Adipose tissue (tissue), 3 donors: ENCODE results near the gene LAGE3. TPM values are rescaled to one million over a fixed set of nuclear protein-coding genes. Genes with fewer than 3 reads are reported as not detected.

ENCODE experiments used
- H3K27ac ChIP-seq: one replicate; pipeline ENCODE4 v1.5.1; 2013; ENCODE audit warnings: low read depth, low read length
- WGBS, 3 donors: extraction: QIAGEN DNeasy Blood & Tissue Kit; methylation state at CpG; one replicate each; pipeline ENCODE4 v1.1.7; 2013; 5-methylcytosine and 5-hydroxymethylcytosine counted together
- polyA plus RNA-seq, 3 donors: library from polyadenylated mRNA; stranded (reverse); fragments of 200-250 nt; gene quantifications; one replicate each; pipeline ENCODE4 v1.2.3, GENCODE V29; 2013
- donor health status: healthy with polysubstance abuse.
- donor health status: Bipolar disorder and iron deficiency.
- donor health status: healthy.

Gene LAGE3
- polyA plus RNA-seq, 3 donors = 20.6 to 30.0 (median 23.1) TPM

GRCh38 chrX:154429711-154430110, 49.4 kb downstream of the LAGE3 start:
- 73 to 86% (median 81%) methylated on average over 2 of the region's 2 CpGs for WGBS, 3 donors
- H3K27ac ChIP-seq = no peak overlapping the region

- WGBS, 3 donors = 8 to 35% (median 23%) methylated on average over 33 to 87 of the region's 87 CpGs
- H3K27ac ChIP-seq = no peak within 1 kb of the TSS
Observed at GRCh38 chrX:154428176-154429171, 50.6 kb downstream of the LAGE3 start, which contains the start of gene ATP6AP1. ATP6AP1 (plus strand) TSS chrX:154428677; CDS start chrX:154428693, 16 bp downstream.

Other genes starting within 250 kb of the LAGE3 start
- not detected for gene OPN1MW3, start 221.7 kb downstream of the LAGE3 start, polyA plus RNA-seq
- not detected for gene TEX28, start 184.2 kb downstream of the LAGE3 start, polyA plus RNA-seq
- under 1 TPM; 0.05 to 0.40 (median 0.11) TPM for gene TKTL1, start 183.5 kb downstream of the LAGE3 start, polyA plus RNA-seq
- 100 to 1,000 TPM; 118 to 552 (median 446) TPM for gene FLNA, start 104.6 kb downstream of the LAGE3 start, polyA plus RNA-seq
- 100 to 1,000 TPM in 1 of 3 donors, 10 to 100 TPM in 2; 66.4 to 115 (median 90.5) TPM for gene EMD, start 100.0 kb downstream of the LAGE3 start, polyA plus RNA-seq
- 1,000 to 10,000 TPM; 6,483 to 8,176 (median 7,781) TPM for gene RPL10, start 80.9 kb downstream of the LAGE3 start, polyA plus RNA-seq
- 10 to 100 TPM in 2 of 3 donors, 1 to 10 TPM in 1; 7.5 to 26.6 (median 18.6) TPM for gene DNASE1L1, start 70.0 kb downstream of the LAGE3 start, polyA plus RNA-seq
- gene TAFAZZIN, start 67.7 kb downstream of the LAGE3 start, polyA plus RNA-seq = 10 to 100 TPM; 22.4 to 45.8 (median 35.2) TPM
- gene ATP6AP1, start 50.6 kb downstream of the LAGE3 start, polyA plus RNA-seq = 10 to 100 TPM; 30.9 to 68.7 (median 45.9) TPM
- 10 to 100 TPM; 50.7 to 95.3 (median 94.8) TPM for gene GDI1, start 42.1 kb downstream of the LAGE3 start, polyA plus RNA-seq
- 100 to 1,000 TPM in 2 of 3 donors, 10 to 100 TPM in 1; 52.0 to 111 (median 106) TPM for gene FAM50A, start 35.1 kb downstream of the LAGE3 start, polyA plus RNA-seq
- gene PLXNA3, start 21.0 kb downstream of the LAGE3 start, polyA plus RNA-seq = 10 to 100 TPM in 1 of 3 donors, 1 to 10 TPM in 2; 6.3 to 11.6 (median 9.7) TPM
- gene UBL4A, start 7.3 kb upstream of the LAGE3 start, polyA plus RNA-seq = 10 to 100 TPM; 20.6 to 35.4 (median 24.3) TPM
- 10 to 100 TPM; 19.4 to 26.7 (median 25.0) TPM for gene SLC10A3, start 11.3 kb upstream of the LAGE3 start, polyA plus RNA-seq
- gene FAM3A, start 37.0 kb upstream of the LAGE3 start, polyA plus RNA-seq = 10 to 100 TPM; 48.9 to 61.5 (median 49.3) TPM
- gene G6PD, start 67.6 kb upstream of the LAGE3 start, polyA plus RNA-seq = 10 to 100 TPM; 17.6 to 88.4 (median 33.6) TPM
- gene IKBKG, start 68.3 kb upstream of the LAGE3 start, polyA plus RNA-seq = 10 to 100 TPM; 10.6 to 29.0 (median 20.2) TPM
- gene CTAG1A, start 105.9 kb upstream of the LAGE3 start, polyA plus RNA-seq = under 1 TPM in 1 of 3 donors, not detected in 2; 0.51 TPM
- gene CTAG1B, start 140.0 kb upstream of the LAGE3 start, polyA plus RNA-seq = under 1 TPM in 1 of 3 donors, not detected in 2; 0.59 TPM
- 1 to 10 TPM in 1 of 3 donors, not detected in 2; 8.5 TPM for gene CTAG2, start 174.3 kb upstream of the LAGE3 start, polyA plus RNA-seq